Fibroblast of upper back skin (primary cell): ENCODE measurements around the gene RFC5.
A peak's percentile ranks its signal among the peaks of the same experiment; 100 is the strongest.
"Not testable (repeated sequence)": the region's sequence is repeated elsewhere in the genome, so short reads cannot be mapped to it uniquely, and the experiment has no call there.

Experiments used
- DNase-seq: peaks from one replicate; pipeline ENCODE4 v3.0.0-alpha.2; 2013

Gene RFC5

GRCh38 chr12:118053071-118053985, 36.8 kb downstream of the RFC5 start:
- peak; percentile 25 for DNase-seq

GRCh38 chr12:118055144-118055557, 38.6 kb downstream of the RFC5 start:
- DNase-seq = peak; percentile 29

- no peak for DNase-seq
Measured at GRCh38 chr12:118055865-118056773, 39.6 kb downstream of the RFC5 start.

GRCh38 chr12:118058227-118058626, 41.7 kb downstream of the RFC5 start:
- DNase-seq = no peak

- no peak for DNase-seq
Measured at GRCh38 chr12:118058881-118059280, 42.4 kb downstream of the RFC5 start.

GRCh38 chr12:118059341-118060191, 43.1 kb downstream of the RFC5 start:
- DNase-seq = peak; percentile 64

- no peak for DNase-seq
Measured at GRCh38 chr12:118060301-118061010, 44.0 kb downstream of the RFC5 start.

- peak; percentile 64 for DNase-seq
Measured at GRCh38 chr12:118061011-118061872, 44.7 kb downstream of the RFC5 start, which contains the start of gene WSB2. Gene WSB2 (minus strand): TSS chr12:118061179. CDS start chr12:118061048, 131 bp downstream.

GRCh38 chr12:118061873-118062843, 45.7 kb downstream of the RFC5 start:
- DNase-seq = peak; percentile 58

GRCh38 chr12:118063576-118064391, 47.3 kb downstream of the RFC5 start:
- peak; percentile 43 for DNase-seq

GRCh38 chr12:118064608-118065007, 48.1 kb downstream of the RFC5 start:
- no peak for DNase-seq

- DNase-seq = no peak
Measured at GRCh38 chr12:118065380-118065779, 48.9 kb downstream of the RFC5 start.

- no peak for DNase-seq
Measured at GRCh38 chr12:118068445-118068844, 51.9 kb downstream of the RFC5 start.

- no peak for DNase-seq
Measured at GRCh38 chr12:118070650-118071049, 54.1 kb downstream of the RFC5 start.

GRCh38 chr12:118073768-118074167, 57.3 kb downstream of the RFC5 start:
- DNase-seq = no peak

GRCh38 chr12:118081521-118081920, 65.0 kb downstream of the RFC5 start:
- not testable (repeated sequence) for DNase-seq
